HG03469 (cell line): ENCODE measurements around the gene SLC2A13.
"Not testable (repeated sequence)": the region's sequence is repeated elsewhere in the genome, so short reads cannot be mapped to it uniquely, and the experiment has no call there.

Experiments
- ATAC-seq: cut with Tn5 transposase; IDR thresholded peaks from one replicate; pipeline ENCODE4 v1.9.1; 2021; ENCODE audit warnings: mild to moderate bottlenecking, moderate library complexity, moderate number of reproducible peaks; ENCODE audit not compliant: unreplicated experiment

The SLC2A13 gene

GRCh38 chr12:39777465-39777864, 328.4 kb downstream of the SLC2A13 start:
- no peak for ATAC-seq

GRCh38 chr12:39773266-39773665, 332.6 kb downstream of the SLC2A13 start:
- ATAC-seq: no peak

- no peak for ATAC-seq
Measured at GRCh38 chr12:39772821-39773259, 333.0 kb downstream of the SLC2A13 start.

GRCh38 chr12:39771456-39771855, 334.4 kb downstream of the SLC2A13 start:
- ATAC-seq: no peak

GRCh38 chr12:39764944-39765560, 340.8 kb downstream of the SLC2A13 start:
- ATAC-seq: peak; percentile 78

- ATAC-seq: no peak
Measured at GRCh38 chr12:39763890-39764169, 342.1 kb downstream of the SLC2A13 start.

- ATAC-seq: no peak
Measured at GRCh38 chr12:39763071-39763889, 342.6 kb downstream of the SLC2A13 start.

- ATAC-seq: no peak
Measured at GRCh38 chr12:39755478-39755877, 350.4 kb downstream of the SLC2A13 start.

- ATAC-seq: no peak
Measured at GRCh38 chr12:39752482-39753137, 353.3 kb downstream of the SLC2A13 start.

- not testable (repeated sequence) for ATAC-seq
Measured at GRCh38 chr12:39746151-39746550, 359.7 kb downstream of the SLC2A13 start.

- no peak for ATAC-seq
Measured at GRCh38 chr12:39743655-39744054, 362.2 kb downstream of the SLC2A13 start.

GRCh38 chr12:39736406-39736805, 369.5 kb downstream of the SLC2A13 start:
- ATAC-seq: no peak

GRCh38 chr12:39723831-39724230, 382.1 kb downstream of the SLC2A13 start:
- peak; percentile 62 for ATAC-seq

- no peak for ATAC-seq
Measured at GRCh38 chr12:39722504-39722903, 383.4 kb downstream of the SLC2A13 start.

- ATAC-seq: no peak
Measured at GRCh38 chr12:39713552-39713951, 392.3 kb downstream of the SLC2A13 start.

- ATAC-seq: no peak
Measured at GRCh38 chr12:39712334-39712733, 393.5 kb downstream of the SLC2A13 start.
